ENCODE data around the gene PRSS3. TPM values are rescaled to one million over a fixed set of nuclear protein-coding genes. Genes with fewer than 3 reads are reported as not detected.

Gene PRSS3
- total and polyA plus RNA-seq, 10 donors = 0.09 to 0.42 TPM; not detected in 8

GRCh38 chr9:33776578-33776977 lies 18.8 kb upstream of the PRSS3 start:
- no peaks in the 10 kb centered on the region for H3K9me3 ChIP-seq
- H3K4me1 ChIP-seq = peaks cover 0 to 6% (median 0%) of the 10 kb centered on the region in 6 donors
- H3K27me3 ChIP-seq (replicated peaks in 1 of 7) = peaks cover 0 to 10% (median 0%) of the 10 kb centered on the region in 7 donors
- intact Hi-C loops (cut with DNase I; ENCODE audit: low total_unique reads) = no loop called here
- no peaks in the 10 kb centered on the region for H3K36me3 ChIP-seq
- no peak overlapping the region for H3K4me3 ChIP-seq
- TF ChIP-seq POLR2AphosphoS5 (IDR thresholded peaks at IDR 0.05) (no peak), CTCF (IDR thresholded peaks at IDR 0.05 in 8 of 11, conservative IDR thresholded peaks at IDR 0.05 in 3 of 11) (no peak), POLR2A (IDR thresholded peaks at IDR 0.05) (no peak)
- no peak overlapping the region for H3K27ac ChIP-seq
- DNase-seq = no peak

GRCh38 chr9:33778700-33779351 lies 16.5 kb upstream of the PRSS3 start:
- WGBS, 5 donors = 16 to 19% (median 17%) methylated on average over 6 of the region's 6 CpGs
- H3K4me1 ChIP-seq = peaks cover 0 to 6% (median 0%) of the 10 kb centered on the region in 6 donors
- intact Hi-C loops (cut with DNase I; ENCODE audit: low total_unique reads) = no loop called here
- H3K9me3 ChIP-seq = no peaks in the 10 kb centered on the region
- H3K27me3 ChIP-seq (replicated peaks in 1 of 7) = peaks cover 0 to 6% (median 0%) of the 10 kb centered on the region in 7 donors
- no peaks in the 10 kb centered on the region for H3K36me3 ChIP-seq
- no peak for DNase-seq
- TF ChIP-seq POLR2A (IDR thresholded peaks at IDR 0.05) (no peak), CTCF (IDR thresholded peaks at IDR 0.05 in 8 of 11, conservative IDR thresholded peaks at IDR 0.05 in 3 of 11) (peak; percentile 18 to 74 (median 56)), POLR2AphosphoS5 (IDR thresholded peaks at IDR 0.05) (no peak)
- H3K4me3 ChIP-seq = no peak overlapping the region
- H3K27ac ChIP-seq = no peak overlapping the region

DNA sequence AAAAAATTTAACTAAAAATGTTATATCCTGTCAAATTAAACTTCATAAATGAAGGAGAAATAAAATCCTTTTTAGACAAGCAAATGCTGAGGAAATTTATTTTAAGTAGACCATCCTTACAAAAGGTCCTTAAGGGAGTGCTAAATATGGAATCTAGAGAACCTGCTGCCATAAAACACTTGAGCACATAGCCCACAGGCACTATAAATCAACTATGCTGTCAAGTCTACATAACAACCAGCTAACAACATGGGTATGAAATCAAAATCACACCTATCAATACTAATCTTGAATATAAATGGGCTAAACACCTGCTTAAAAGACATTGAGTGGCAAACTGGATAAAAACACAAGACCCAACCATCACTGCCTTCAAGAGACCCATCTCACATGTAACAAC lies 15.1 kb upstream of the PRSS3 start:
- intact Hi-C loops (cut with DNase I; ENCODE audit: low total_unique reads) = no loop called here
- H3K4me3 ChIP-seq = no peak overlapping the region
- H3K9me3 ChIP-seq = no peaks in the 10 kb centered on the region
- peaks cover 0 to 6% (median 0%) of the 10 kb centered on the region in 7 donors for H3K27me3 ChIP-seq (replicated peaks in 1 of 7)
- TF ChIP-seq POLR2AphosphoS5 (IDR thresholded peaks at IDR 0.05) (no peak), CTCF (IDR thresholded peaks at IDR 0.05 in 8 of 11, conservative IDR thresholded peaks at IDR 0.05 in 3 of 11) (no peak), POLR2A (IDR thresholded peaks at IDR 0.05) (no peak)
- H3K4me1 ChIP-seq = peaks cover 0 to 6% (median 0%) of the 10 kb centered on the region in 6 donors
- no peaks in the 10 kb centered on the region for H3K36me3 ChIP-seq
- DNase-seq = no peak
- no peak overlapping the region for H3K27ac ChIP-seq

- H3K4me3 ChIP-seq = no peak overlapping the region
- intact Hi-C loops (cut with DNase I; ENCODE audit: low total_unique reads) = no loop called here
- no peaks in the 10 kb centered on the region for H3K36me3 ChIP-seq
- WGBS, 5 donors = 83 to 94% (median 94%) methylated on average over 1 of the region's 1 CpG
- no peak for TF ChIP-seq CTCF (IDR thresholded peaks at IDR 0.05 in 8 of 11, conservative IDR thresholded peaks at IDR 0.05 in 3 of 11)
- TF ChIP-seq POLR2A (IDR thresholded peaks at IDR 0.05) = no peak
- TF ChIP-seq POLR2AphosphoS5 (IDR thresholded peaks at IDR 0.05) = no peak
- DNase-seq = no peak
- H3K27me3 ChIP-seq (replicated peaks in 1 of 7) = peaks cover 0 to 6% (median 0%) of the 10 kb centered on the region in 7 donors
- no peaks in the 10 kb centered on the region for H3K9me3 ChIP-seq
- peaks cover 0 to 6% (median 0%) of the 10 kb centered on the region in 6 donors for H3K4me1 ChIP-seq
- H3K27ac ChIP-seq = no peak overlapping the region
Observed at GRCh38 chr9:33781736-33782135, 13.6 kb upstream of the PRSS3 start.
